T-helper 9 cell (primary cell): Measurements from ENCODE around the gene MOBP.

ENCODE experiments used
- DNase-seq: peaks from one replicate; pipeline ENCODE4 v3.0.0-alpha.2; 2020

Gene MOBP

GRCh38 chr3:39499651-39500273, 32.3 kb downstream of the MOBP start:
- no peak for DNase-seq

- DNase-seq, result no peak
These were observed 33.6 kb downstream of the MOBP start for GRCh38 chr3:39501059-39501458.

- no peak for DNase-seq
These were observed 34.7 kb downstream of the MOBP start for GRCh38 chr3:39501968-39502837.

- no peak for DNase-seq
These were observed 35.3 kb downstream of the MOBP start for GRCh38 chr3:39502838-39503145.

- DNase-seq, result no peak
These were observed 38.6 kb downstream of the MOBP start for GRCh38 chr3:39505866-39506742.

GRCh38 chr3:39506863-39507262, 39.4 kb downstream of the MOBP start:
- DNase-seq, result no peak

GRCh38 chr3:39513791-39514369, 46.4 kb downstream of the MOBP start:
- DNase-seq, result no peak

GRCh38 chr3:39515681-39516441, 48.4 kb downstream of the MOBP start:
- DNase-seq, result no peak

- no peak for DNase-seq
These were observed 51.6 kb downstream of the MOBP start for GRCh38 chr3:39519103-39519502.

- DNase-seq, result no peak
These were observed 52.2 kb downstream of the MOBP start for GRCh38 chr3:39519554-39520288.

GRCh38 chr3:39521456-39521855, 54.0 kb downstream of the MOBP start:
- no peak for DNase-seq

GRCh38 chr3:39524107-39524506, 56.6 kb downstream of the MOBP start:
- no peak for DNase-seq

GRCh38 chr3:39528844-39529243, 61.4 kb downstream of the MOBP start:
- DNase-seq, result no peak

- DNase-seq, result no peak
These were observed 62.1 kb downstream of the MOBP start for GRCh38 chr3:39529577-39529976.

GRCh38 chr3:39531066-39531465, 63.6 kb downstream of the MOBP start:
- no peak for DNase-seq

- no peak for DNase-seq
These were observed 64.2 kb downstream of the MOBP start for GRCh38 chr3:39531665-39532064.

- DNase-seq, result no peak
These were observed 65.3 kb downstream of the MOBP start for GRCh38 chr3:39532777-39533176.

GRCh38 chr3:39533226-39533625, 65.7 kb downstream of the MOBP start:
- DNase-seq, result no peak

- no peak for DNase-seq
These were observed 72.9 kb downstream of the MOBP start for GRCh38 chr3:39540162-39540921.

GRCh38 chr3:39541442-39541841, 74.0 kb downstream of the MOBP start:
- DNase-seq, result no peak

GRCh38 chr3:39541917-39542329, 74.4 kb downstream of the MOBP start:
- DNase-seq, result no peak
